HEK293 (cell line): ENCODE data around the gene IL1A.

Source experiments
- CTCF ChIA-PET: fragments of 350-600 bp; formaldehyde crosslinking; extraction: SDS; loops from one replicate; lab custom pipeline; 2021; ENCODE audit warnings: antibody characterized with exemption; lab: Yijun Ruan, JAX
- POLR2A ChIA-PET: fragments of 300-600 bp; formaldehyde crosslinking; extraction: SDS; loops from one replicate; lab custom pipeline; 2020; ENCODE audit warnings: antibody characterized with exemption, inconsistent platforms; lab: Yijun Ruan, JAX
- H3K27ac ChIP-seq: fragments of 200-500 bp; sonication (Bioruptor generic); 2 replicates; pipeline ENCODE4 v1.5.1; 2014; ENCODE audit warnings: low read depth, low read length, control low read depth, inconsistent platforms; ENCODE audit errors: extremely low read depth
- H3K36me3 ChIP-seq, 2 experiments: fragments of 200-500 bp in 1 of 2; sonication (Bioruptor generic) in 1 of 2; 1 replicate in 1 of 2; 2 replicates in 1 of 2; pipeline ENCODE4 v1.5.1; 2014 to 2017; ENCODE audit warnings: inconsistent platforms in 2 of 2, low read length in 2 of 2; ENCODE audit not compliant: control insufficient read depth in 2 of 2, insufficient read depth in 1 of 2
- H3K4me1 ChIP-seq: fragments of 200-500 bp; sonication (Bioruptor generic); 2 replicates; pipeline ENCODE4 v1.5.1; 2014; ENCODE audit warnings: mild to moderate bottlenecking, low read length, inconsistent platforms; ENCODE audit not compliant: control insufficient read depth, insufficient read depth
- H3K4me3 ChIP-seq: 2 replicates; pipeline ENCODE4 v1.5.1; 2011; ENCODE audit warnings: low read depth, mild to moderate bottlenecking, control low read depth, low read length, moderate library complexity
- H3K9me3 ChIP-seq: fragments of 200-500 bp; sonication (Bioruptor generic); 2 replicates; pipeline ENCODE4 v1.5.1; 2014; ENCODE audit warnings: low read depth, low read length, inconsistent platforms; ENCODE audit not compliant: control insufficient read depth, insufficient read depth
- BCL11A ChIP-seq: fragments of 450-650 bp; formaldehyde crosslinking; IDR thresholded peaks from 2 replicates; pipeline ENCODE4 v1.5.1; 2016; ENCODE audit warnings: low read depth, missing biosample characterization, missing genetic modification characterization
- ELK4 ChIP-seq: IDR thresholded peaks from 2 replicates; pipeline ENCODE4 v1.6.1; 2011; ENCODE audit warnings: mild to moderate bottlenecking, low read depth, low read length, borderline replicate concordance
- KLF10 ChIP-seq: fragments of 450-650 bp; IDR thresholded peaks from 2 replicates; pipeline ENCODE4 v1.5.1; 2018; ENCODE audit warnings: missing biosample characterization, mild to moderate bottlenecking, missing genetic modification characterization
- SCRT2 ChIP-seq: fragments of 450-650 bp; formaldehyde crosslinking; IDR thresholded peaks from 2 replicates; pipeline ENCODE4 v1.5.1; 2016; ENCODE audit warnings: missing biosample characterization, missing genetic modification characterization
- SP7 ChIP-seq: fragments of 450-650 bp; formaldehyde crosslinking; IDR thresholded peaks from 2 replicates; pipeline ENCODE4 v1.5.1; 2016; ENCODE audit warnings: missing biosample characterization, missing genetic modification characterization
- TCF7L2 ChIP-seq: IDR thresholded peaks from 2 replicates; pipeline ENCODE4 v1.6.1; 2011; ENCODE audit warnings: low read depth, mild to moderate bottlenecking, inconsistent platforms, low read length, moderate library complexity, borderline replicate concordance
- ZBTB21 ChIP-seq: fragments of 450-650 bp; formaldehyde crosslinking; IDR thresholded peaks from 2 replicates; pipeline ENCODE4 v1.5.1; 2017; ENCODE audit warnings: missing biosample characterization, missing genetic modification characterization
- ZBTB48 ChIP-seq: fragments of 450-650 bp; formaldehyde crosslinking; IDR thresholded peaks from 2 replicates; pipeline ENCODE4 v1.5.1; 2016; ENCODE audit warnings: missing biosample characterization, missing genetic modification characterization
- ZNF174 ChIP-seq: fragments of 450-650 bp; formaldehyde crosslinking; IDR thresholded peaks from 2 replicates; pipeline ENCODE4 v1.5.0; 2017; ENCODE audit warnings: missing biosample characterization, mild to moderate bottlenecking, missing genetic modification characterization
- ZNF211 ChIP-seq: fragments of 450-650 bp; formaldehyde crosslinking; IDR thresholded peaks from 2 replicates; pipeline ENCODE4 v1.5.1; 2016; ENCODE audit warnings: low read depth, missing biosample characterization, missing genetic modification characterization
- ZNF37A ChIP-seq: fragments of 450-650 bp; IDR thresholded peaks from 2 replicates; pipeline ENCODE4 v1.5.1; 2018; ENCODE audit warnings: missing biosample characterization, missing genetic modification characterization
- ZNF394 ChIP-seq: fragments of 450-650 bp; formaldehyde crosslinking; IDR thresholded peaks from 2 replicates; pipeline ENCODE4 v1.5.1; 2016; ENCODE audit warnings: missing biosample characterization, missing genetic modification characterization, mild to moderate bottlenecking, moderate library complexity, borderline replicate concordance
- ZNF404 ChIP-seq: fragments of 450-650 bp; formaldehyde crosslinking; IDR thresholded peaks from 2 replicates; pipeline ENCODE4 v1.5.1; 2017; ENCODE audit warnings: missing biosample characterization, missing genetic modification characterization
- ZNF510 ChIP-seq: fragments of 450-650 bp; formaldehyde crosslinking; IDR thresholded peaks from 2 replicates; pipeline ENCODE4 v1.5.1; 2018; ENCODE audit warnings: mild to moderate bottlenecking, missing genetic modification characterization, missing biosample characterization; ENCODE audit not compliant: insufficient replicate concordance
- ZNF514 ChIP-seq: fragments of 450-650 bp; formaldehyde crosslinking; IDR thresholded peaks from 2 replicates; pipeline ENCODE4 v1.5.1; 2016; ENCODE audit warnings: missing biosample characterization, missing genetic modification characterization
- ZNF776 ChIP-seq: fragments of 450-650 bp; formaldehyde crosslinking; IDR thresholded peaks from 2 replicates; pipeline ENCODE4 v1.5.0; 2017; ENCODE audit warnings: missing biosample characterization, missing genetic modification characterization, borderline replicate concordance
- ZNF792 ChIP-seq: fragments of 450-650 bp; formaldehyde crosslinking; IDR thresholded peaks from 2 replicates; pipeline ENCODE4 v1.5.1; 2016; ENCODE audit warnings: missing biosample characterization, missing genetic modification characterization
- ZSCAN16 ChIP-seq: fragments of 450-650 bp; formaldehyde crosslinking; IDR thresholded peaks from 2 replicates; pipeline ENCODE4 v1.5.1; 2016; ENCODE audit warnings: missing biosample characterization, missing genetic modification characterization
- ZXDB ChIP-seq: fragments of 450-650 bp; formaldehyde crosslinking; IDR thresholded peaks from 2 replicates; pipeline ENCODE4 v1.5.1; 2016; ENCODE audit warnings: missing biosample characterization, missing genetic modification characterization
- TF ChIP-seq, protein P1 (sequence below): fragments of 450-650 bp; formaldehyde crosslinking; IDR thresholded peaks from 2 replicates; pipeline ENCODE4 v1.5.1; 2016; ENCODE audit warnings: missing biosample characterization, missing genetic modification characterization, borderline replicate concordance
- TF ChIP-seq, protein P2 (sequence below): fragments of 450-650 bp; formaldehyde crosslinking; IDR thresholded peaks from 2 replicates; pipeline ENCODE4 v1.5.1; 2016; ENCODE audit warnings: missing biosample characterization, missing genetic modification characterization
- TF ChIP-seq, protein P3 (sequence below): fragments of 450-650 bp; formaldehyde crosslinking; IDR thresholded peaks from 2 replicates; pipeline ENCODE4 v1.5.1; 2017; ENCODE audit warnings: missing biosample characterization, missing genetic modification characterization

IL1A gene

GRCh38 chr2:112809112-112809511 is 24.8 kb upstream of the IL1A start:
- no peak for TF ChIP-seq ZSCAN16 (tag by site-specific recombination)
- TF ChIP-seq, protein P1, sequence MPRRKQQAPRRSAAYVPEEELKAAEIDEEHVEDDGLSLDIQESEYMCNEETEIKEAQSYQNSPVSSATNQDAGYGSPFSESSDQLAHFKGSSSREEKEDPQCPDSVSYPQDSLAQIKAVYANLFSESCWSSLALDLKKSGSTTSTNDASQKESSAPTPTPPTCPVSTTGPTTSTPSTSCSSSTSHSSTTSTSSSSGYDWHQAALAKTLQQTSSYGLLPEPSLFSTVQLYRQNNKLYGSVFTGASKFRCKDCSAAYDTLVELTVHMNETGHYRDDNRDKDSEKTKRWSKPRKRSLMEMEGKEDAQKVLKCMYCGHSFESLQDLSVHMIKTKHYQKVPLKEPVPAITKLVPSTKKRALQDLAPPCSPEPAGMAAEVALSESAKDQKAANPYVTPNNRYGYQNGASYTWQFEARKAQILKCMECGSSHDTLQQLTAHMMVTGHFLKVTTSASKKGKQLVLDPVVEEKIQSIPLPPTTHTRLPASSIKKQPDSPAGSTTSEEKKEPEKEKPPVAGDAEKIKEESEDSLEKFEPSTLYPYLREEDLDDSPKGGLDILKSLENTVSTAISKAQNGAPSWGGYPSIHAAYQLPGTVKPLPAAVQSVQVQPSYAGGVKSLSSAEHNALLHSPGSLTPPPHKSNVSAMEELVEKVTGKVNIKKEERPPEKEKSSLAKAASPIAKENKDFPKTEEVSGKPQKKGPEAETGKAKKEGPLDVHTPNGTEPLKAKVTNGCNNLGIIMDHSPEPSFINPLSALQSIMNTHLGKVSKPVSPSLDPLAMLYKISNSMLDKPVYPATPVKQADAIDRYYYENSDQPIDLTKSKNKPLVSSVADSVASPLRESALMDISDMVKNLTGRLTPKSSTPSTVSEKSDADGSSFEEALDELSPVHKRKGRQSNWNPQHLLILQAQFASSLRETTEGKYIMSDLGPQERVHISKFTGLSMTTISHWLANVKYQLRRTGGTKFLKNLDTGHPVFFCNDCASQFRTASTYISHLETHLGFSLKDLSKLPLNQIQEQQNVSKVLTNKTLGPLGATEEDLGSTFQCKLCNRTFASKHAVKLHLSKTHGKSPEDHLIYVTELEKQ (tag by site-specific recombination): no peak
- TF ChIP-seq ZNF776 (tag by site-specific recombination): no peak
- TF ChIP-seq, protein P2, sequence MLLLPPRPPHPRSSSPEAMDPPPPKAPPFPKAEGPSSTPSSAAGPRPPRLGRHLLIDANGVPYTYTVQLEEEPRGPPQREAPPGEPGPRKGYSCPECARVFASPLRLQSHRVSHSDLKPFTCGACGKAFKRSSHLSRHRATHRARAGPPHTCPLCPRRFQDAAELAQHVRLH (tag by site-specific recombination): no peak
- TF ChIP-seq SCRT2 (tag by site-specific recombination): no peak
- TF ChIP-seq SP7: no peak
- no peak for TF ChIP-seq ZXDB (tag by site-specific recombination)
- no peak for TF ChIP-seq ZNF404 (tag by site-specific recombination)
- TF ChIP-seq ZNF37A (tag by site-specific recombination): no peak
- no peaks in the 10 kb centered on the region for H3K36me3 ChIP-seq
- ChIA-PET CTCF (interaction anchor here (0.7 to 2.4 kb wide), 2 partner anchors 32 to 133 kb away, joined by 5 to 7 read pairs; no protein-coding TSS in a partner anchor), POLR2A (no interaction called here)
- H3K27ac ChIP-seq: no peak overlapping the region
- no peaks in the 10 kb centered on the region for H3K4me1 ChIP-seq
- no peaks in the 10 kb centered on the region for H3K9me3 ChIP-seq
- H3K4me3 ChIP-seq: no peak overlapping the region

GRCh38 chr2:112807233-112807807 is 23.0 kb upstream of the IL1A start:
- ChIA-PET CTCF (interaction anchor here (0.8 to 2.4 kb wide), 2 partner anchors 58 to 135 kb away, joined by 3 to 7 read pairs; no protein-coding TSS in a partner anchor), POLR2A (interaction anchor here (0.8 kb wide), 1 partner anchor 108 kb away, joined by 3 read pairs; no protein-coding TSS in a partner anchor)
- Histone ChIP-seq H3K36me3 (no peaks in the 10 kb centered on the region), H3K27ac (no peak overlapping the region), H3K9me3 (no peaks in the 10 kb centered on the region), H3K4me1 (no peaks in the 10 kb centered on the region), H3K4me3 (no peak overlapping the region)
- no peak for TF ChIP-seq SP7
- no peak for TF ChIP-seq KLF10 (tag by site-specific recombination)
- TF ChIP-seq ZNF514: no peak
- TF ChIP-seq ZNF792 (tag by site-specific recombination): no peak
- TF ChIP-seq ZNF211 (tag by site-specific recombination): no peak
- TF ChIP-seq ZNF510: no peak
- no peak for TF ChIP-seq ZNF174
- no peak for TF ChIP-seq TCF7L2
- TF ChIP-seq, protein P3, sequence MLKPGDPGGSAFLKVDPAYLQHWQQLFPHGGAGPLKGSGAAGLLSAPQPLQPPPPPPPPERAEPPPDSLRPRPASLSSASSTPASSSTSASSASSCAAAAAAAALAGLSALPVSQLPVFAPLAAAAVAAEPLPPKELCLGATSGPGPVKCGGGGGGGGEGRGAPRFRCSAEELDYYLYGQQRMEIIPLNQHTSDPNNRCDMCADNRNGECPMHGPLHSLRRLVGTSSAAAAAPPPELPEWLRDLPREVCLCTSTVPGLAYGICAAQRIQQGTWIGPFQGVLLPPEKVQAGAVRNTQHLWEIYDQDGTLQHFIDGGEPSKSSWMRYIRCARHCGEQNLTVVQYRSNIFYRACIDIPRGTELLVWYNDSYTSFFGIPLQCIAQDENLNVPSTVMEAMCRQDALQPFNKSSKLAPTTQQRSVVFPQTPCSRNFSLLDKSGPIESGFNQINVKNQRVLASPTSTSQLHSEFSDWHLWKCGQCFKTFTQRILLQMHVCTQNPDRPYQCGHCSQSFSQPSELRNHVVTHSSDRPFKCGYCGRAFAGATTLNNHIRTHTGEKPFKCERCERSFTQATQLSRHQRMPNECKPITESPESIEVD (tag by site-specific recombination): no peak
- no peak for TF ChIP-seq ZBTB48 (tag by site-specific recombination)
- no peak for TF ChIP-seq ELK4
- no peak for TF ChIP-seq ZNF394 (tag by site-specific recombination)
- no peak for TF ChIP-seq BCL11A
- no peak for TF ChIP-seq ZBTB21 (tag by site-specific recombination)
